NCI-H1417 treated with DMSO at 0.1 percent for 48 hours (cell line): ENCODE measurements around the gene KTI12.
"Not testable (repeated sequence)": the region's sequence is repeated elsewhere in the genome, so short reads cannot be mapped to it uniquely, and the experiment has no call there.

Experiments used
- DNase-seq: peaks from one replicate; lab custom pipeline; 2025; lab: John Stamatoyannopoulos, UW

The KTI12 gene

DNA sequence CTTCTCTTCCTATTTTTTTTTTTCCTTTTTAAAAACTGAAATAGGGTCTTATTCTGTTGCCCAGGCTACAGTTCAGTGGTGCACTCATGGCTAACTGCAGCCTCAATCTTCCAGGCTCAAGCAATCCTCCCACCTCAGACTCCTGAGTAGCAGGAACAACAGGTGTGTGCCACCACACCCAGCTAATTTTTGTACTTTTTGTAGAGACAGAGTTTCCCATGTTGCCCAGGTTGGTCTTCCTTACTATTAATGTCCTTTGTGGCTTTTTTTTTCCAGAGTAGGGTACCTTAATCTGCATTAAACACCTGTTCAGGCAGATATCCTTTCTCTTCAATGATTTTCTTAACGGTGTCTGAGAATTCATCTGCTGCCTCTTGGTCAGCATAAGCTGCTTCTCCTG lies 4.3 kb upstream of the KTI12 start:
- no peak for DNase-seq

DNA sequence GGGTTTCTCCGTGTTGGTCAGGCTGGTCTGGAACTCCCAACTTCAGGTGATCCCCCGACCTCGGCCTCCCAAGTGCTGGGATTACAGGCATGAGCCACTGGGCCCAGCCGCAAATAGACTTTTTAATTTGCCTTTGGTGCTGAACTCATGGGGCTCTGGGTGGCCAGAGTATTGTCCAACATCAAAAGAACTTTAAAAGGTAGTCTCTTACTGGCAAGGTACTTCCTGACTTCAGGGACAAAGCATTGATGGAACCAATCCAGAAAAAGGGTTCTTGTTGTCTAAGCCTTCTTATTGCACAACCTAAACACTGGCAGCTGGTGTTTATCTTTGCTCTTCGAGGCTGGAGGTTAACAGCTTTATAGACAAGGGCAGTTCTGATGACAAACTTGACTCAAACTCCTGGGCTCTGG lies 3.8 kb upstream of the KTI12 start:
- DNase-seq = no peak

DNA sequence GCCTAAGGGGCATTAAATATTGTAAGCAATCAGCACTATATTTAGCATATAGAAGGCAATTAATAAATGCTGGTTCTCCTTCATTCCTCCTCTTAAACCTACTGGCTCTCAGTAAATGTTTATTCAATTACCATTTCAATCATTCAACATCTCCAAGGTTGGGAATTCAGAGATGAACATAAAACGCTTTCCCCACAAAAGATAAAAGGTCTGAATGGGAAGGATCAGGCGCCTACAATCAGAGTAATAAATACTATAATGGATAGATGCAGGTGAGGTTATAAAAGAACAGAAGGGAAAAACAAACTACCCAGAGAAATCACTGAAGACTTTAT lies 407 bp upstream of the KTI12 start:
- no peak for DNase-seq

DNA sequence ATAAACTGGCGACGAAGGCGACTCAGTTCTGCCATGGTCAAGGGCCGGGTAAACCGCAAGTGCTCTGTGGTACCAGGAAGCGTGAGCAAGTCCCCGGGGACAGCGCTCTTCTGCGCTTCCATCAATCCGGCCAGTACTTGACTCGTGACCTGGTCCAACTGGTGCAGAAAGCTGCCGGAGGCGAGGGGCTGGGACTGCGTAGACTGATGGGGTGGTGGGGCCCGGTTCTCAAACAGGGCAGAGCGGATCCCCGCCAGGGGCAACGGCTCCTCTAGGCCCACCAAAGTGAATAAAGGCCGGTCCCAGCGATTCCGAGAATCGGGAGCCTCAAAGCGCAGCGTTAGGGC lies 852 bp downstream of the KTI12 start:
- no peak for DNase-seq

DNA sequence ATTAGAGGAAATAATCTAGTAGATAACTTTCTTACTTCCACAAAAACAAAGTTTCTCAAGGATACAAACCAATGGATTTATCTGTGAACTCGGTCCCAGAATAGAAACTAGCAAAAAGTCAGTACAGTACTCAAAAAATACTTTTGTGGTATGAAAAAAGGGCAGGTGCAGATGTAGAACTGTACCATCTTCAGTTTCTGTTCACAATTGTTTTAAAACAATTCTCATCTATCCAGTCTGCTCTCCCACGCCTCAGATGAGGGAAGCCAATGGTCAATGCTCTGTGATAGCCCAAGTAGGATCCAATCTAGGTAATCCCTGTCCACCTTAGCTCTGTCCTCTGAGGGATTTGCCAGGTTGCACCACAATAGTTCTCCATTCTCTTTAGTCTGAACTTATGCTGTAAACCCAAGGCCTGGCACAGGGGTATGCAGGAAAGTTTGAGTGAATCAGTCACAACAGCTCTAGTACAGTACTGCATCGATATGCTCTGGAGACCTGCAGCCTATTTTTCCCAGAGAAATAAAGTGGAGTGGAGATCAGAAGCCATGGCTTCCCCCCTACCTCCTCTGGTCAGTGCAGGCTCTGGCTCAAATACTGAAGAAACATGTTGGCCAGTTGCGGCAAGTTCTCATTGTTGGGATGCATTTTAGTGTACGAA lies 1.4 kb downstream of the KTI12 start:
- DNase-seq = no peak

DNA sequence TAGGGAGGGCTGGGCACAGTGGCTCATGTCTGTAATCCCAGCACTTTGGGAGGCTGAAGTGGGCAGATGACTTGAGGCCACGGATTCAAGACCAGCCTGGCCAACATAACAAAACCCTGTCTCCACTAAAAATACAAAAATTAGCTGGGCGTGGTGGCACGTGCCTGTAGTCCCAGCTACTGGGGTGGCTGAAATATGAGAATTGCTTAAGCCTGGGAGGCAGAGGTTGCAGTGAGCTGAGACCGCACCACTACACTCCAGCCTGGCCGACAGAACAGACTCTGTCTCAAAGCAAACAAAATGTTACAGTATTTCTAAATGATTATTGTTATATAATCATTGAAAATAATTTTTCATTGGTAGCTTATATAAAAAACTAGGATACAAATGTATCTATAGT lies 4.8 kb downstream of the KTI12 start:
- DNase-seq = not testable (repeated sequence)

DNA sequence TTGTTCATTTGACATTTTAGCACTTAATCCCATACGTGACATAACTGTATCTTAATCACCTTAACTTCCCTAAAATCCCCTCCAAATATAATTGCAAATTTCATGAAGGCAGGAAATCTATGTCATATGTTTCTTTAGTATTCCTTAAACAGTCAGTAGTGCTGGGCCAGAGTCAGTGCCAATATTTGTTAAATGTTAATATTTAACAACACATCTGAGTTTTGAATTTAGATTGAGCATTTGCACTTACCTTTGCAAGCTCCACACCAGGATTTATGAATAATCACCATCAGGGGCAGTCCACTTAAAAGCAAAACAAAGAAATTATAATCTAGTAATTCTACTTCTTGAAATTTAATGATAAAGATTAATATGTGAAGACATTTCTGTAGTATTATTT lies 5.3 kb downstream of the KTI12 start:
- no peak for DNase-seq

DNA sequence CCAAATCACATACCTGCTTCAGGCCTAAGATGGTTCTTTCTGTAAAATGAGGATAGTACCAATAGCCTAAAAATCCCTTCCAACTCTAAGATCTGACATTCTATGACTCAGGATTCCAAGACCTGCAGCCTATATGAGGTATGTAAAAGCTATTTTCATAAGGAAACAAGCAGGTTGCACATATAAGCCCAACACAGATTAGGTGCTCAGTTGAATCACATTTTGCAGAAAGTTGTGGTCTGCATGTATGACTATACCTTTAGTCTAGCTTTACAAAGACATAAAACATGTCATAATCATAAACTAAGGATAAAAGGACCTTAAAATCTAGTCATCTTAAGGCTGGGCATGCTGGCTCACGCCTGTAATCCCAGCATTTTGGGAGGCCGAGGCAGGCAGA lies 7.3 kb downstream of the KTI12 start:
- no peak for DNase-seq

DNA sequence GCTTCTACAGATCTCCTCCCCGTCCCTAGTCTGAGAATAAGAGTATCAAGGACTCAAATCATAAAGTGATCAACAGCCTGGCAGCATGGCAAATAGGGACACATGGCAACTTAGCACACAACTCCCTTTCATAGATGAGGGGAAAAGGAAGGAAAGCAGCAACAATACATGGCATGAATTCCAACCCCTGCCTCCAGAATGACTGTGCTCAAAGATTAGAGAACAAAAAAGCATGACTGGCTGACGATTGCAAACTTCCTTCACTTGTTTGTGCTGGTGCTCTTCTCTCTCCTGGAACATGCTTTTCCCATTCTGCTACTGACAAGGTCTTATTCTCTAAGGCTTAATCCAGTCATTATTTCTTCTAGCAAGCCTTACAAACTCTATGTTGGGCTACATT lies 11.5 kb downstream of the KTI12 start:
- no peak for DNase-seq

DNA sequence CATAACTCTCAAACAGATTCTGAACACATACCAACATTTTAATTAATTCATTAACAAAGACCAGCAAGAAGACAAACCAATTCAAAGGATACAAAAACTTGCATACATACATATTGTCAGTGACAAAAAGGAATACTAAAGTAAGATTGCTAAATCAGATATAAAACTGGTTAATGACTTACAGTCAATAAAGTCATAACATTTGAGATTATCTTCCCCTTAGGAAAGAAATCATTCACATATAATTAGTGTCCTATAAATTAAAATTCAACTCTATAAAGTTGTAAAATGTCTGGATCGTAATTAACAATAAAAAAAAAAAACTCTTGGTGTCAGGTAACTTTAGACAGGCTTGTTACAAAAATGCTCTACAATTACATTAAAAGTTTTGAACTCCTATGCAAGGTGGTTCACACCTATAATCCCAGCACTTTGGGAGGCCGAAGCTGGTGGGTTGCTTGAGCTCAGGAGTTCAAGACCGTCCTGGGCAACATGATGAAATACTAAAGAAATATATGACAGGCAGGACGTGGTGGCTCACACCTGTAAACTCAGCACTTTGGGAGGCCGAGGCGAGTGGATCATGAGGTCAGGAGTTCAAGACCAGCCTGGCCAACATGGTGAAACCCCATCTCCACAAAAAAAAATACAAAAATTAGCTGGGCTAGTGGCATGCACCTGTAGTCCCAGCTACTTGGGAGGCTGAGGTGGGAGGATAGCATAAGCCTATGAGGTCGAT lies 25.4 kb downstream of the KTI12 start:
- DNase-seq = no peak

DNA sequence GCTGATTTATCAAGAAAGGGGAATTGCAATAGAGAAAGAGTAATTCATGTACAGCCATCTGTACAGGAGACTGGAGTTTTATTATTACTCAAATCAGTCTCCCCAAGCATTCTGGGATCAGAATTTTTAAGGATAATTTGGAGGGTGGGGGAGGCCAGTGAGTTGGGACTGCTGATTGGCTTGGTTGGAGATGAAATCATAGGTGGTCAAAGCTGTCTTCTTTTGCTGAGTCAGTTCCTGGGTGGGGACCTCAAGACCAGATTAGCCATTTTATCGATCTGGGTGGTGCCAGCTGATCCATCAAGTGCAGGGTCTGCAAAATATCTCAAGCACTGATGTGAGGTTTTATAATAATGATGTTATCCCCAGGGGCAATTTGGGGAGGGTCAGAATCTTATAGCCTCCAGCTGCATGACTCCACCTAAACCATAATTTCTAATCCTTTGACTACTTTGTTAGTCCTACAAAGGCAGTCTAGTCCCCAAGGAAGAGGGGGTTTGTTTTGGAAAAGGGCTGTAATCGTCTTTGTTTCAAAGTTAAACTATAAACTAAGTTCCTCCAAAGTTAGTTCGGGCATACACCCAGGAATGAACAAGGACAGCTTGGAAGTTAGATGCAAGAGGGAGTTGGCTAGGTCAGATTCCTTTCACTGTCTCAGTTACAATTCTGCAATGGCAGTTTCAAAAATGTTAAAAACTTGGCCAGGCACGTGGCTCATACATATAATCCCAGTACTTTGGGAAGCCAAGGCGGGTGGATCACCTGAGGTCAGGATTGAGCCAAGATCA lies 26.2 kb downstream of the KTI12 start:
- no peak for DNase-seq

DNA sequence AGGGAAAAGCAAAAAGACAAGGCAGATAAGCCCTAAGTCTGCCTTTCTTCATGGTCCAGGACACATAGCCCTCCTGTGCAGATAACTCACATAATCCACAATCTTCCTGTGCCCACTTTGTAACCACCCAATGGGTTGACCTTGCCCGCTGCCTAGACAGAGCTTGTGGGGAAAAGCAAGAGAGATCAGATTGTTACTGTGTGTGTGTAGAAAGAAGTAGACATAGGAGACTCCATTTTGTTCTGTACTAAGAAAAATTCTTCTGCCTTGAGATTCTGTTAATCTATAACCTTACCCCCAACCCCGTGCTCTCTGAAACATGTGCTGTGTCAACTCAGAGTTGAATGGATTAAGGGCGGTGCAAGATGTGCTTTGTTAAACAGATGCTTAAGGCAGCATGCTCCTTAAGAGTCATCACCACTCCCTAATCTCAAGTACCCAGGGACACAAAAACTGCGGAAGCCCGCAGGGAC lies 27.5 kb downstream of the KTI12 start:
- DNase-seq = not testable (repeated sequence)

DNA sequence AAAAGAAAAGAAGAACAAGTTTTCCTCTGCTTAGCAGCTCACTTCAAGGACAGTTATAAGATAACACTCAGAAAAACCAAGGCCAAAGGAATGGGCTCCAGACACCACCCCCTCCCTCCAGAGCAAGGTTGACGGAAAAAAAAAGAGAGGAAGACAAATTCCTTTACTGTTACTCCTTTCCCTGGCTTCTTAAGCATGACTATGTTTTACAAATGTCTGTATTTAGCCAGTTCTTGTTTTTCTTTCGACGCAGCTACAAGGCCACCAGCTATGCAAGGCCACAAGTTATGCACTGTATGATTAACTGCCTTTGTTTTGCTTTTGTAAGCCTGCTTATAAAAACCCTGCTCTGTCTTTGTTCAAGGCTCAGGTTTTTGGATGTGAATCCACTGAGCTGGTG lies 28.1 kb downstream of the KTI12 start:
- DNase-seq = not testable (repeated sequence)

DNA sequence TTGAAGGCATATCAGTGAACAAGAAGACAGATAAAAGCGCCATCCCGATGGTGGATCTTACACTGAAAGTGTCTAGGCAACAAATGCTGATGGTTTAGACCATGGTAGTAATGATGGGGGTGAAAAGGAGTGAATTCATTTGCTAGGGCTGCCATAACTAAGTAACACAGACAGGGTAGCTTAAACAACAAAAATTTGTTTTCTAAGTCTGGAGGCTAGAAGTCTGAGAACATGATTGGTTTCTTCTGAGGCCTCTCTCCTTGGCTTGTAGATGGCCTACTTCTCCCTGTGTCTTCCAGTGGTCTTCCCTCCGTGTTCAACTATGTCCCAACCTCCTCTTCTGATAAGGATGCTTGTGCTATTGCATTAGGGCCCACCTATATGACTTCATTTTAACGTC lies 29.7 kb downstream of the KTI12 start:
- DNase-seq = no peak

DNA sequence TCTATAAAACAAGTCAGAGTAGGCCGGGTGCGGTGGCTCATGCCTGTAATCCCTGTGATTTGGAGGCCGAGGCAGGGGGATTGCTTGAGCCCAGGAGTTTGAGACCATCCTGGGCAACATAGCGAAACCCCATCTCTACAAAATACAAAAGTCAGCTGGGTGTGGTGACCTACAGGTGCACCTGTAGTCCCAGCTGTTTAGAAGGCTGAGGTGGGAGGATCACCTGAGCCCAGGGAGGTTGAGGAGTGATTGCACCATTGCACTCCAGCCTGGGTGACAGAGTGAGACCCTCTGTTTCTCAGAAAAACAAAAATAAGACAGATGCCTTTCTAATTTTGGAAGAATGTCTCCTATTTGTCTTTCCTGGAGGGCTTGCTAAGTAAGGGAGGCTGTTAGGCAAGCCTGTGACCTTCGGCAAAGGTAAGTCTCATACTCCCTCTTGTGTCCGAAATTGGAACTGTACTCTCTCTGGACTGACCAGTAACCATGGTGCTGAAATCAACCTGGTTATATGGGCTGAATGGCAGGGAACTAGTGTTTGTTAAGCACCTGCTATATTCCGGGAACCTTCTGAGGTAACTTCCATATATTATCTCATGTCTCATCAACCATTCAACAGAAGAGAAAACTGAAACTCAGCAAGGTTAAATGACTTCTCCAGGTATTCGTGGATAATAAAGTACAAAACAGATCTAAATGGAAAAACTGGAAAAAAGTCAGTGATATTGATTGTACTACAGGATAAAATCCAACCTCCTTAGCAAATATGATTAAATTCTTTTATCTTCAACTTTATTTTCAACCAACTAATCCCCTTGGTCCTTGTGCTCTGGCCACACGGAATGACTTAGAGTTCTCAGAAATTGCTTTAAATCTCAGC lies 31.3 kb downstream of the KTI12 start:
- DNase-seq = peak; percentile 55

DNA sequence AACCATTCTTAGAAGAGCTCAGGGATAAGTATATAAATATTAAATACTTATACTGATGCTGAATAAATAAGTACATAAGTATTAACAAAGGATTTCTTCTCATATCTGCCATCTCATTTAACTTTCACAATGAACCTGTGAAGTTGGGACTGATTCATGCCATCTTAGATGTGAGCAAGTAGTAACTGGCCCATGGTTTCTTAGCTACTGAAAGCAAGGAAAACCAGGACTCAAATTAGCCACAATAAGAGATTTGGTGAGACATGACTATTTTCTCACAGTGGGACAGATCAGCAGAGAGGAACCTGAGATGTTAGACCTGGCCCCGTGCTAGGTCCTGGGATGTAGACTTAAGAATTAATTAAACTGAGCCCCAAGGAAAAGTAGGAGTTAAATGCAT lies 34.9 kb downstream of the KTI12 start:
- no peak for DNase-seq

DNA sequence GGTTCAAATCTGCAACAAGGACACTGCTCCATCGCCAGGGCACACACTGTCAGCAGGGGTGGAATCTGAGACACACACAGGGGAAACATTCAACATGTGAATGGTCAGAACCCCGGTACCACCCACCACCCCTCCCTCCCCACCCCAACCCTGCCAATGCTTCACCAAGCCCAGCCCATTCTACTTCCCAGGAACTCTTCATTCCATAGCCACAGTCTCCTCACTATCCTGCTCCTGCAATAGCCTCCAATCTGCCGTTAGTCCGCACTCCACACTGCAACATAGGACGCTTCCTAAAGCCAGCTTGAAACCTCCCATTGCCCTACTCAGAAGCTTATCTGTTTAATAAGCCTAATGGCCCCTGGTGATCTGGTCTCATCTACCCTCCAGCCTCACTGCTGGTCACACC lies 35.6 kb downstream of the KTI12 start:
- no peak for DNase-seq

DNA sequence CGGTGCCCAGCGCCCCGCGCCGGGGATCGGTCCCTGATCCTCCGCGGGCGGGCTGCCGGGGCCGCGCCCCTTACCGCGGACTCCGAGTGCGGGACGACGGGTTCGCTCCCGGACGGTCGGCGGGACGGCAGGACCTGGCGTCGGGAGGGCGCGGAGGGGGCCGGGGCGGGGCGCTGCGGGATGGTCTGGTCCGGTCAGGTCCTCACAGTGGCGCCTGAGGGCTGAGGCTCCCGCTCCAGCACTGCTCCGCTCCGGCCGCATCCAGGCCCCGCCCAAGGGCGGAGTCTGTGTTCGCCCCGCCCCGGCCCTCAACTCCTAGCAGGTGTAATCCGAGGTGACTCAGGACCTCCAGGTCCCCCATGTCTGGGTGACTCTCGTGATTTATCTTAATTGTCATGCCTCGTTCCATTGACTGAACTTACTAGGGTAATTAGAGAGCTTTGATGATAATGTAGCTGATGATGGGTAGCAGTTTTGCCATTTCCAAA lies 43.1 kb downstream of the KTI12 start, which contains the start of gene RAB3B:
Gene RAB3B (minus strand): TSS at position 223 of the 488 bp plus-strand sequence. CDS start 13,583 bp downstream, outside the sequence.
- peak; percentile 18 for DNase-seq

DNA sequence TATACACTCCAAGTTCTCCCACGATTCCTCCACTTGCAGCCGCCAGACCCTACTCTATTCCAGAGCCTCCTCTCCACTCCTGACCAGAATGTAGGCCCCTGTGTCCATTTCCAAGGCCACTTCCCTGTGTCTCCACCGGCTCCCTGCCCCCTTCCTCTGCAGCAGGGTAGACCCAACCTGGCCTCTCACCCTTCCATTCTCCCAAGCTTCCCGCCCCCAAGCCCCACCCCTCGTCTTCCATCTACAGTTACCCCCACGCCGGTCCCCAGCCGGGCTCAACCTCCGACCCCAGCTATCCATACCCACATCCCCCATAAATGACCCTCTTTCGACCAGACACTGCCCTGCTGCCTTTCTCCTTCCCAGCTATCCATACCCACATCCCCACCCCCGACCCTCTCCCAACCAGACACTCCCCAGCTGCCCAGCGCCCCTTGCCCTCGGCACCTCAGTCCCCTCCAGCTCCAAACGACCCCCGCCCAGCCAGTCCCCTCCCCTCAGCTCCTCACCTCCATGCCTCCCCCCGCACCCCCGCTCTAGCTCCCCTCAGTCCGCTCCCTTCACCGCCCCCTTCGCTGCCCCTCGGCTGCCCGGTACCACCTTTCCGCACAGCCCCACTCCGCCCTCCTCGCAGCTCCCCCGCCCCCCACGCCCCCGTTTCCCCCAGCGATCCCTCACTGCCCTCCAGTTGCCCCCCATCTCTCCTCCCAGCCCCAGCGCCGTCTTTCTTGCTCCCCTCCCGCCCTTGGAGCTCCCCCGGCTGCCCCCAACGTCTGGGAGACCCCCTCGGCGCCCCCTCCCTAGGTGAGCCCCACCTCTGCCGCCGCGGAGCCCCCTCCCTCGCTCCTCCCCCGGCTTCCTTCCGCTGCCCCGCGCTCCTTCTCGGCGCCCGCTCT lies 43.8 kb downstream of the KTI12 start:
- no peak for DNase-seq

DNA sequence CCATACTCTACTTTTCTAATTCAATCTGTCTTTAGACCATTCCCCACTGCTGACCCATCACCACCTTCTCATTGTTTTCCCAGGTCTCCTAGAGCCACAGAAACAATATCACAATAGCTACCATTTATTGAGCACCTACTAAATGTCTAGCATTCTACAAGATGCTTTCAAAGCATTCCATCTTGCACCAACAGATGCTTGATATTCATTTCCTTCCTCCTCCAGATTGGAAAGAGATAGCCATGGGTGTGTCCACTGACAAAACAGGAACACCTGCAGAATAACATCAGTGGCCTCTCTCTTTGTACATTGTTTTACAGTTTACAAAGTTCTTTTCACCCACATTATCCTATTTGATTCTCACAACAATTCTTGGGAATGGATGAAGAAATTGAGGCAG lies 45.4 kb downstream of the KTI12 start:
- DNase-seq = no peak

DNA sequence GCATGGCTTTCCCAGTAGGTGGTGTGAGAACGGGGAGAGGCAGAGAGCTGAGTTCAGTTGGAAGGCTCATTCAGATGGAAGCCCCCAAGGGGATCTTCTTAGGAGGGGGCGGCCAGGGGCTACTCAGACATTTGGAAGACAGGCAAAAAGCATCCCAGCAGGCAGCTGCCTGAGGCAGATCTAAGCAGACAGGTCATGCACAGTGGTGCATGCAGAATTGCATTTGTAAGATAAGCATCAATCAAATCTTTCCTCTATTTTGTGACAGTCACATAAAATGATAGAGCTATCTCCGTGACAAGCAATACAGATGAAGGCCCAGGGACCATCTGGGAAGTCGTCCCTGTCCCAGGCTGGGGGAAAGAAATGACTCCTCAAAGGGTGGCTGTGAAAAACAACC lies 46.9 kb downstream of the KTI12 start:
- DNase-seq = no peak
